H9 (cell line): ENCODE measurements around the gene PDCD4. TPM values are rescaled to one million over a fixed set of nuclear protein-coding genes. Genes with fewer than 3 reads are reported as not detected.

Experiments used
- DNase-seq: peaks from one replicate; pipeline ENCODE4 v3.0.0-alpha.2; 2017
- H2AFZ ChIP-seq: one replicate; pipeline ENCODE4 v1.6.1; 2013; ENCODE audit warnings: mild to moderate bottlenecking, low read length, control low read depth, moderate library complexity
- H2AK5ac ChIP-seq: 2 replicates; pipeline ENCODE4 v1.6.1; 2013; ENCODE audit warnings: low read length, control low read depth, mixed read lengths; ENCODE audit not compliant: insufficient read length
- H2BK120ac ChIP-seq: one replicate; pipeline ENCODE4 v1.6.1; 2013; ENCODE audit warnings: low read depth, mild to moderate bottlenecking, low read length, control low read depth, inconsistent platforms; ENCODE audit not compliant: poor library complexity, severe bottlenecking
- H2BK12ac ChIP-seq: 2 replicates; pipeline ENCODE4 v1.6.1; 2013; ENCODE audit warnings: low read length, control low read depth, mixed read lengths, low read depth; ENCODE audit not compliant: insufficient read length
- H2BK15ac ChIP-seq: 2 replicates; pipeline ENCODE4 v1.6.1; 2013; ENCODE audit warnings: low read depth, low read length, control low read depth
- H2BK20ac ChIP-seq: one replicate; pipeline ENCODE4 v1.6.1; 2013; ENCODE audit warnings: low read depth, mild to moderate bottlenecking, low read length, control low read depth, inconsistent platforms; ENCODE audit not compliant: poor library complexity, severe bottlenecking
- H2BK5ac ChIP-seq: 2 replicates; pipeline ENCODE4 v1.6.1; 2013; ENCODE audit warnings: low read length, control low read depth, mixed read lengths; ENCODE audit not compliant: insufficient read length
- H3K14ac ChIP-seq: 2 replicates; pipeline ENCODE4 v1.6.1; 2013; ENCODE audit warnings: low read length, control low read depth; ENCODE audit not compliant: insufficient read depth
- H3K18ac ChIP-seq: 2 replicates; pipeline ENCODE4 v1.6.1; 2013; ENCODE audit warnings: low read depth, mild to moderate bottlenecking, mixed read lengths, low read length, control low read depth; ENCODE audit not compliant: insufficient read length
- H3K23ac ChIP-seq: 2 replicates; pipeline ENCODE4 v1.6.1; 2013; ENCODE audit warnings: low read length, control low read depth, mixed read lengths, low read depth; ENCODE audit not compliant: insufficient read length
- H3K23me2 ChIP-seq: 2 replicates; pipeline ENCODE4 v1.6.1; 2013; ENCODE audit warnings: low read depth, mild to moderate bottlenecking, mixed read lengths, low read length, control low read depth; ENCODE audit not compliant: insufficient read length, poor library complexity, severe bottlenecking
- H3K27ac ChIP-seq: 2 replicates; pipeline ENCODE4 v1.5.1; 2013; ENCODE audit warnings: low read length, control low read depth, mixed read lengths, low read depth; ENCODE audit not compliant: insufficient read length
- H3K27me3 ChIP-seq: 2 replicates; pipeline ENCODE4 v1.6.1; 2013; ENCODE audit warnings: low read length, control low read depth, inconsistent platforms; ENCODE audit not compliant: insufficient read depth
- H3K4ac ChIP-seq: 2 replicates; pipeline ENCODE4 v1.6.1; 2013; ENCODE audit warnings: low read depth, mild to moderate bottlenecking, control low read depth, inconsistent platforms, low read length, moderate library complexity
- H3K4me1 ChIP-seq: 2 replicates; pipeline ENCODE4 v1.6.1; 2013; ENCODE audit warnings: low read length, control low read depth, inconsistent platforms; ENCODE audit not compliant: insufficient read depth
- H3K4me2 ChIP-seq: 2 replicates; pipeline ENCODE4 v1.6.1; 2013; ENCODE audit warnings: low read length, control low read depth, mixed read lengths; ENCODE audit not compliant: insufficient read length, insufficient read depth
- H3K56ac ChIP-seq: 2 replicates; pipeline ENCODE4 v1.6.1; 2013; ENCODE audit warnings: low read depth, mild to moderate bottlenecking, mixed read lengths, low read length, control low read depth; ENCODE audit not compliant: insufficient read length
- H3K79me1 ChIP-seq: 2 replicates; pipeline ENCODE4 v1.6.1; 2013; ENCODE audit warnings: low read depth, mild to moderate bottlenecking, moderate library complexity, low read length, control low read depth, inconsistent platforms; ENCODE audit not compliant: insufficient read depth, poor library complexity, severe bottlenecking
- H3K79me2 ChIP-seq: 2 replicates; pipeline ENCODE4 v1.6.1; 2013; ENCODE audit warnings: low read length, control low read depth, inconsistent platforms; ENCODE audit not compliant: insufficient read depth
- H3K9ac ChIP-seq: 2 replicates; pipeline ENCODE4 v1.6.1; 2013; ENCODE audit warnings: low read length, control low read depth, mixed read lengths; ENCODE audit not compliant: insufficient read length; ENCODE audit errors: extremely low read depth
- H3K9me3 ChIP-seq: one replicate; pipeline ENCODE4 v1.6.1; 2013; ENCODE audit warnings: low read depth, low read length, inconsistent platforms; ENCODE audit not compliant: control insufficient read depth
- H3T11ph ChIP-seq: one replicate; pipeline ENCODE4 v1.6.1; 2013; ENCODE audit warnings: mild to moderate bottlenecking, low read length, control low read depth, inconsistent platforms
- H4K20me1 ChIP-seq: one replicate; pipeline ENCODE4 v1.6.1; 2013; ENCODE audit not compliant: control insufficient read depth, insufficient read length, insufficient read depth
- H4K5ac ChIP-seq: 2 replicates; pipeline ENCODE4 v1.6.1; 2013; ENCODE audit warnings: low read depth, mild to moderate bottlenecking, mixed read lengths, low read length, control low read depth; ENCODE audit not compliant: insufficient read length
- H4K8ac ChIP-seq: replicated peaks from 2 replicates; pipeline ENCODE4 v1.6.1; 2013; ENCODE audit warnings: low read length, control low read depth, mixed read lengths, low read depth; ENCODE audit not compliant: insufficient read length
- H4K91ac ChIP-seq: 2 replicates; pipeline ENCODE4 v1.6.1; 2013; ENCODE audit warnings: low read depth, mild to moderate bottlenecking, moderate library complexity, mixed read lengths, low read length, control low read depth; ENCODE audit not compliant: insufficient read length
- H3K27ac Mint-ChIP-seq, 3 experiments: 2 replicates in 2 of 3; 3 replicates in 1 of 3; pipeline ENCODE4 v1.8.0; 2020 to 2021; ENCODE audit warnings: mixed read lengths in 3 of 3, mild to moderate bottlenecking in 1 of 3, moderate library complexity in 1 of 3
- H3K27me3 Mint-ChIP-seq: 2 replicates; pipeline ENCODE4 v1.8.0; 2021; ENCODE audit warnings: low read depth, mild to moderate bottlenecking, moderate library complexity, mixed read lengths
- H3K36me3 Mint-ChIP-seq, 3 experiments: 2 replicates in 2 of 3; 3 replicates in 1 of 3; pipeline ENCODE4 v1.8.0; 2020 to 2021; ENCODE audit warnings: low read depth in 3 of 3, mixed read lengths in 3 of 3; ENCODE audit not compliant: insufficient read depth in 1 of 3
- H3K4me1 Mint-ChIP-seq, 2 experiments: 2 replicates each; pipeline ENCODE4 v1.8.0; 2020; ENCODE audit warnings: mixed read lengths in 2 of 2
- H3K4me3 Mint-ChIP-seq, 2 experiments: 2 replicates in 1 of 2; 3 replicates in 1 of 2; pipeline ENCODE4 v1.8.0; 2020 to 2021; ENCODE audit warnings: mild to moderate bottlenecking in 2 of 2, mixed read lengths in 2 of 2, moderate library complexity in 1 of 2
- H3K9me3 Mint-ChIP-seq, 2 experiments: 2 replicates in 1 of 2; 3 replicates in 1 of 2; pipeline ENCODE4 v1.8.0; 2020; ENCODE audit warnings: mild to moderate bottlenecking in 2 of 2, mixed read lengths in 2 of 2, moderate library complexity in 1 of 2
- CTCF ChIP-seq: fragments of 200-600 bp; sonication (generic); conservative IDR thresholded peaks from 3 replicates; pipeline ENCODE4 v1.8.0; 2021; ENCODE audit warnings: antibody characterized with exemption, mild to moderate bottlenecking
- WGBS: extraction: QIAGEN DNeasy Blood & Tissue Kit; methylation state at CpG from one replicate; pipeline ENCODE4 v1.1.7; 2013; ENCODE audit warnings: missing lambda C conversion rate, low lambda C conversion rate, mixed read lengths; ENCODE audit not compliant: insufficient read length; ENCODE audit errors: extremely low coverage; 5-methylcytosine and 5-hydroxymethylcytosine counted together
- total RNA-seq: library from RNA; stranded (reverse); gene quantifications from 2 replicates; pipeline ENCODE4 v1.2.1, GENCODE V29; 2021

The PDCD4 gene
- total RNA-seq, 1 experiment from 2014 or later = 29.3 TPM

GRCh38 chr10:110893559-110894179, 21.9 kb downstream of the PDCD4 start:
- H3K79me2 ChIP-seq = no peaks in the 10 kb centered on the region
- H2AFZ ChIP-seq = no peak overlapping the region
- no peaks in the 10 kb centered on the region for H3K27me3 Mint-ChIP-seq
- H3K4ac ChIP-seq = no peak overlapping the region
- H3K23me2 ChIP-seq = no peaks in the 10 kb centered on the region
- no peaks in the 10 kb centered on the region for H3K27me3 ChIP-seq
- H3K4me1 ChIP-seq = no peaks in the 10 kb centered on the region
- no peaks in the 10 kb centered on the region for H3K9me3 ChIP-seq
- H3K9ac ChIP-seq = no peak overlapping the region
- H3K9me3 Mint-ChIP-seq = no peaks in the 10 kb centered on the region
- no peak overlapping the region for H2AK5ac ChIP-seq
- no peak overlapping the region for H2BK20ac ChIP-seq
- DNase-seq = no peak
- H3K4me1 Mint-ChIP-seq = no peaks in the 10 kb centered on the region
- no peaks in the 10 kb centered on the region for H4K20me1 ChIP-seq
- no peak overlapping the region for H3T11ph ChIP-seq
- no peak overlapping the region for H2BK12ac ChIP-seq
- WGBS = no CpG with 5 or more reads among the region's 4 CpGs
- TF ChIP-seq CTCF = peak; percentile 71
- H3K36me3 Mint-ChIP-seq = peaks cover 2 to 34% (median 21%) of the 10 kb centered on the region in 3 experiments; a peak in 5 of 7 replicates
- H3K27ac ChIP-seq = no peak overlapping the region
- no peak overlapping the region for H3K18ac ChIP-seq
- H3K27ac Mint-ChIP-seq = no peak overlapping the region
- H2BK15ac ChIP-seq = no peak overlapping the region
- H3K4me3 Mint-ChIP-seq = no peak overlapping the region
- no peak overlapping the region for H4K5ac ChIP-seq
- H3K14ac ChIP-seq = no peak overlapping the region
- H4K91ac ChIP-seq = no peak overlapping the region
- no peak overlapping the region for H4K8ac ChIP-seq
- H2BK120ac ChIP-seq = no peak overlapping the region
- H3K79me1 ChIP-seq = no peaks in the 10 kb centered on the region
- no peak overlapping the region for H3K23ac ChIP-seq
- no peak overlapping the region for H2BK5ac ChIP-seq
- H3K56ac ChIP-seq = no peak overlapping the region
- no peak overlapping the region for H3K4me2 ChIP-seq
